Coronary artery (tissue), 2 donors: ENCODE measurements around the gene CLIC1.

Experiments used
- DNase-seq: peaks from one replicate; pipeline ENCODE4 v3.0.0-alpha.2; 2017; ENCODE audit warnings: low spot score
- H3K27ac ChIP-seq, 2 donors: fragments of 200-600 bp; sonication (generic); one replicate each; pipeline ENCODE4 v1.5.1; 2016 to 2019
- H3K4me3 ChIP-seq: fragments of 200-600 bp; sonication (generic); 2 replicates; pipeline ENCODE4 v1.5.1; 2016; ENCODE audit warnings: mild to moderate bottlenecking, moderate library complexity
- TF ChIP-seq, protein P1 (sequence below): fragments of 200-600 bp; sonication (generic); IDR thresholded peaks from one replicate; pipeline ENCODE4 v1.5.1; 2019; ENCODE audit warnings: antibody characterized with exemption

CLIC1 gene

DNA sequence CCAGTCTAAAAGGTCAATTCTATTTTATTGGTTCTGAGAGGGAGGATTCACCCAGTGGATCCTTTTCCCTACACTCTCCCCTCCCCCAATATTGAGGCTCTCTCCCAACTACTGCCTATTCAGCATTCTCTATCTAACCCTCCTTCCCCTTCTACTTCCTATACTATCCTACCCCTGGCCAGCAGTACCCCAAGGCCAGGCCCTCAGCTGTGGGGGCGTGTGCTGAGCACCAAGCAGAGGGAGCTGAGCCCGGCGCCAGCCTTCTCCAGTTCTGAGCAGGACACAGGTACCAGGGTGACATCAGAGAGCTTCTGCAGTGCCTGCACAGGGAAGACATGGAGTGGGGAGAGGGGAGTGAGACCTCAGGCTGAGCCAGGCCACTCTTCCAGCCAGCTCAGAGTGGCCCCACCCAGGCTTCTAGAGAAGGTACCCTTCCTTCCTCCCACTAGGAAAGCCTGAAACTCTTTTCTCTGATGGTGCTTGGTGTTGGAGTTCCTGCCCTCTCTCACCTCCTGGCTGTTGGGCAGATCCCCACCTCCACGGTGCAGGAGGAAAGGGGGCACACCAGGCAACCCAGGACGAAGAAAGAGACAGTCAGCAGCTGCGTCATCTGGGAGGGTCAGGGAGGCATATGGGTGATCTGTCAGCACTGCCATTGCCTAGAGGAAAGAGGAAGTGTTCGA, 9.2 kb downstream of the CLIC1 start:
- DNase-seq, result no peak
- H3K27ac ChIP-seq, result peak overlapping the region; percentile 86 to 99

DNA sequence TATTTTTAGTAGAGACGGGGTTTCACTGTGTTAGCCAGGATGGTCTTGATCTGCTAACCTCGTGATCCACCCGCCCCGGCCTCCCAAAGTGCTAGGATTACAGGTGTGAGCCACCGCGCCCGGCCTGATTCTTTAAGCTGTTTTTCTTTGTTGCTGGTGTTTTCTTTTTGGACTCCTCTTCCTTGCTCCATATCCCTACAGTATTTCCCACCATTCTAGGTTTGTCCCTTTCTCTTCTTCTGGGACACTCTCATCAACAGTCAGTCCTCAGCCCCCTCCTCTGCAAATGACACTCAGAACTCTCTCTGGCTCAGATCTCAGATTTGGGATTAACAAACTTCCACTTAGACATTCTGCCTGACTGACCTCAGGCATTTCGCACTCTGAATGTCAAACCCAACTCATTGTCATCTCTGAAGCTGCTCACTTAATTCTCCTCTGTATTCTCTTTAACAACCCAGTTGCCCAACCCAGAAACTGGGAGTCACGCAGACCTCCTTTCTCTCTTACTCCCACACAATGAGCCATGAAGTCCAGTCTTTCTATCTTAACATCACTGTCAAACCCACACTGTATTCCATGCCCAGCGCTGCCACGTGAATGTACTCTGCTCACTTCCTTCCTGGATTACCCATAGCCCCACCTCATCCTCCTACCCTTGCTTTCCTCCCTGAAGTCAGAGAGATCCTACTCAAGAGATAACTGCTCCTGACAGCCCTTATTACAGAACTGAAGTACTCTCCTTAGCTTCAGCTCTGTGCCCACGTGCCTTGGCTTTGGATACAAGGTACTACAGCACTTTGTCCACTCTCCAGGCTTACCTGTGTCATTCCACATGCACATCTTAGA, 10.6 kb downstream of the CLIC1 start:
- Histone ChIP-seq H3K27ac (no peak overlapping the region), H3K4me3 (no peak overlapping the region)
- DNase-seq, result no peak
- TF ChIP-seq, protein P1, sequence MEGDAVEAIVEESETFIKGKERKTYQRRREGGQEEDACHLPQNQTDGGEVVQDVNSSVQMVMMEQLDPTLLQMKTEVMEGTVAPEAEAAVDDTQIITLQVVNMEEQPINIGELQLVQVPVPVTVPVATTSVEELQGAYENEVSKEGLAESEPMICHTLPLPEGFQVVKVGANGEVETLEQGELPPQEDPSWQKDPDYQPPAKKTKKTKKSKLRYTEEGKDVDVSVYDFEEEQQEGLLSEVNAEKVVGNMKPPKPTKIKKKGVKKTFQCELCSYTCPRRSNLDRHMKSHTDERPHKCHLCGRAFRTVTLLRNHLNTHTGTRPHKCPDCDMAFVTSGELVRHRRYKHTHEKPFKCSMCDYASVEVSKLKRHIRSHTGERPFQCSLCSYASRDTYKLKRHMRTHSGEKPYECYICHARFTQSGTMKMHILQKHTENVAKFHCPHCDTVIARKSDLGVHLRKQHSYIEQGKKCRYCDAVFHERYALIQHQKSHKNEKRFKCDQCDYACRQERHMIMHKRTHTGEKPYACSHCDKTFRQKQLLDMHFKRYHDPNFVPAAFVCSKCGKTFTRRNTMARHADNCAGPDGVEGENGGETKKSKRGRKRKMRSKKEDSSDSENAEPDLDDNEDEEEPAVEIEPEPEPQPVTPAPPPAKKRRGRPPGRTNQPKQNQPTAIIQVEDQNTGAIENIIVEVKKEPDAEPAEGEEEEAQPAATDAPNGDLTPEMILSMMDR, result no peak

More for the DNA sequence above, 9.2 kb downstream of the CLIC1 start:
- H3K4me3 ChIP-seq, result peak overlapping the region; percentile 91
- TF ChIP-seq, protein P1, result no peak

DNA sequence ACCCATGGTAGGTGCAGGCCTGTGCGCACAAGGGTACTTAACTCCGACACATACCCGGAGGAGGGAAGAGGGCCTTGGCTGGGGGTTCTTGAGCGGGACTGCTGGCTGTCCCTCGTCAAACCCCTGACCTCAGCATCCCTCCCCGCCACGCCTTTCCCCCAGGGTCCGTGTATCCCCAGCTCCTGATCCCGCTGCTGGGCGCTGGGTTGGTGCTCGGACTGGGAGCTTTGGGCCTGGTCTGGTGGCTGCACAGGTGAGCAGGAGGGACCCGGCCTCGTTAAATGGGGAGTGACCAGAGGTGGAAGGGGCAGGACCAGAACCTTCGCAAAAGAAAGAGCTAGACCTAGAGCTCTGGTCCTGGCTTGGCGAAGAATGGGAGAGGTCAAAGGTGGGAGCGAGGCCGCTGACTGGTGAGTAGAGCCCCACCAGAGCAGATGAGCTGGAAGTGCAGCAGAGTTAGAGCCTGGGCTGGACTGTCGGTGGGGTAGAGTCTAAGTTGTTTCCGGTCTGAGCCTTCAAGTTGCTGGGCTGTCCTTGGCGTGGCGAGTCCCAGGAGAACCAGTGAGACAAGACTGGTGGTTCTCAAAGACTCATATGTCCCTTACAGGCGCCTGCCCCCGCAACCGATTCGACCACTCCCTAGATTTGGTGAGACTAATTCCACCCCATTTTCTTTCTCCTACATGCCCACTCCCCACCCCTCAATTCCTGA, 12.2 kb downstream of the CLIC1 start:
- Histone ChIP-seq H3K4me3 (no peak overlapping the region), H3K27ac (peak overlapping the region in 1 of 2 donors; percentile 7)
- TF ChIP-seq, protein P1, result no peak
- DNase-seq, result no peak

DNA sequence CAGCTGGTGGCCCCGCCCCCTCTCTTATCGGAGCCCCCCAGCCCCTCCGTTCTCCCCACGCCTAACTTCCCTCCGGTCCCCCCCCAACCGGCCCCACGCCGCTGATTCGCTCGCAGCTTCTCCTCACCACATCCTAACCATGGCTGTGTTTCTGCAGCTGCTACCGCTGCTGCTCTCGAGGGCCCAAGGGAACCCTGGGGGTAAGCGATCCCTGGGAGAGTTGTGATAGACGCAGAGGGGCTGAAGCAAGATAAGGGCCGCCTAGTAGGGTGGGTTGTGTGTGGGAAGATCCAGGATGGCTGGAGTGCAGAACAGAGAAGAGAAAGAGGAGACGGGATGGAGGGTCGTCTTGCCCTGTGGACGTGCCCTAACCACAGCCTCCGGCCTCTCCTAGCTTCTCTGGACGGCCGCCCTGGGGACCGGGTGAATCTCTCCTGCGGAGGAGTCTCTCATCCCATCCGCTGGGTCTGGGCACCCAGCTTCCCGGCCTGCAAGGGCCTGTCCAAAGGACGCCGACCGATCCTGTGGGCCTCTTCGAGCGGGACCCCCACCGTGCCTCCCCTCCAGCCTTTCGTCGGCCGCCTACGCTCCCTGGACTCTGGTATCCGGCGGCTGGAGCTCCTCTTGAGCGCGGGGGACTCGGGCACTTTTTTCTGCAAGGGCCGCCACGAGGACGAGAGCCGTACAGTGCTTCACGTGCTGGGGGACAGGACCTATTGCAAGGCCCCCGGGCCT, 12.9 kb downstream of the CLIC1 start, which contains the start of gene MPIG6B:
Gene MPIG6B (plus strand): TSS at position 129 of the 735 bp plus-strand sequence. CDS start 11 bp downstream, at position 140.
- DNase-seq, result no peak
- no peak within 1 kb of the TSS for H3K27ac ChIP-seq
- no peak within 1 kb of the TSS for H3K4me3 ChIP-seq
- TF ChIP-seq, protein P1, result no peak

DNA sequence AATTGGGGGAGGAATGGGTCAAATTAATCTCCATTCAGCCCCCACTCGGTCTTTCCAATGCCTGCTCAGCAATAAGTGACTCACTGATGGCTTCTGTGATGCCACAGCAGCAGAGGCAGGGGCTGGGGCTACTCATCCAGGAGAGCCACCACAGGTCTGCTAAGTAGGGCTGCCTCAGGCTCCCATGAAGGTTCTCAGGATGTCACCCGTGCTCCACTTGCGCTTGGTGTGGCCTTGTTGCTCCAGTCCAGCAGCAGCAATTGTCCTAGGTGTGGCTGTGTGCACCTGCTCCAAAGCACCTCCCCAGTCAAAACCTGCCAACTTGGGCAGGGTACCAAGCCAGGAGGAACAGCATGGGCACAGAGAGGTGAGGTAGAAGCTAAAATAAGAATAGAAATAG, 14.2 kb downstream of the CLIC1 start:
- Histone ChIP-seq H3K4me3 (no peak overlapping the region), H3K27ac (no peak overlapping the region)
- TF ChIP-seq, protein P1, result no peak
- no peak for DNase-seq

DNA sequence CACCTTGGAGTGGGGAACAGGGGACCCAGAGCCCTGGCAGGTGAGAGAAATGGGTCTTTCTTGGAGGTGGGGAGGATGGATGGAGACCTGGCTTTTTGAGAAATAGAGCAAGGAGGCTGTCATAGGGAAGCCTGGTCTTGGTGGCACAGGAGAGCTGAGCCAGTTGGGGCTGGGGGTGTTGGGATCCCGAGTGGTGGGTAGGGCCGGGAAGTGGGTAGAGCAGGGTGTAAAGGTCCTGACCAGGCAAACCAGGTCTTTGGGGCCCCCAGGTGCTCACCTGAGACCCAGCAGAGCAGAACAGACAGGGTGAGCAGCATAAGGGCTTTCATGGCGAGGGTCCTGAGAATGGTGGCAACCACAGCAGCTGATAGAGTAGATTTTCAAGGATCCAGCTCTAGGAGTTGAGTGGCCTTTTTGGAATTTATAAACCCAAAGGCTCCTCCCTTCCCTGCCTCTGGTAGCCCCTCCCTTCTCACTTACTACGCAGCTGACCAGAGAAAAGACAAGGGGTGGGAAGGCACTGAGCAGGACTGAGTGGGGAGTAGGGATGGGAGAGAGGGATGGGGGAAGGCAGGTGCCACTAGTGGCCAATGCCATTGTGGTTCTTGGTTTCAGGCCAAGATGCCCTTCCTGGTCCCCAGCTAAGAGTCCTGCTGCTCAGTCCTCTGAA, 14.8 kb downstream of the CLIC1 start, which contains the start of gene LY6G6C:
Gene LY6G6C (minus strand): TSS at position 396 of the 670 bp plus-strand sequence. CDS start 67 bp downstream, at position 329.
- TF ChIP-seq, protein P1, result no peak
- H3K4me3 ChIP-seq, result no peak within 1 kb of the TSS
- no peak within 1 kb of the TSS for H3K27ac ChIP-seq
- no peak for DNase-seq
